H1 (cell line): ENCODE data around the gene TRAK1. TPM values are rescaled to one million over a fixed set of nuclear protein-coding genes. Genes with fewer than 3 reads are reported as not detected.

Experiments used
- CTCF ChIA-PET: fragments of 300-600 bp; sonication (Branson Sonifier 250); formaldehyde crosslinking; loops from one replicate; lab custom pipeline; 2021; ENCODE audit not compliant: partially characterized antibody; lab: Charles Lee
- POLR2A ChIA-PET: fragments of 300-600 bp; sonication (Branson Sonifier 250); formaldehyde crosslinking; loops from one replicate; lab custom pipeline; 2021; ENCODE audit warnings: inconsistent platforms; ENCODE audit not compliant: partially characterized antibody; lab: Charles Lee
- DNase-seq, 2 experiments: peaks; one replicate each; pipeline versions ENCODE4 v3.0.0 to v3.0.0-alpha.2; 2010 to 2022; ENCODE audit warnings: low spot score in 2 of 2, low read depth in 1 of 2, mixed read lengths in 1 of 2
- FAIRE-seq: peaks from 2 replicates; lab custom pipeline; 2011; peaks lifted over from hg19 to GRCh38; lab: Jason Lieb, UNC
- H2AFZ ChIP-seq: 2 replicates; pipeline ENCODE4 v1.8.1; 2012; ENCODE audit warnings: low read length, inconsistent platforms
- H2AK5ac ChIP-seq: 2 replicates; pipeline ENCODE4 v1.6.1; 2013; ENCODE audit warnings: low read depth, low read length
- H2BK120ac ChIP-seq: replicated peaks from 2 replicates; pipeline ENCODE3; 2013; ENCODE audit warnings: low read depth, low read length, inconsistent platforms
- H2BK12ac ChIP-seq: 2 replicates; pipeline ENCODE4 v1.6.1; 2013; ENCODE audit warnings: low read depth, low read length
- H2BK15ac ChIP-seq: 2 replicates; pipeline ENCODE4 v1.6.1; 2013; ENCODE audit warnings: low read length
- H2BK20ac ChIP-seq: 2 replicates; pipeline ENCODE4 v1.6.1; 2013; ENCODE audit warnings: low read length
- H2BK5ac ChIP-seq: 2 replicates; pipeline ENCODE4 v1.6.1; 2013; ENCODE audit warnings: low read depth, low read length
- H3K14ac ChIP-seq: 2 replicates; pipeline ENCODE4 v1.6.1; 2013; ENCODE audit warnings: inconsistent platforms; ENCODE audit not compliant: insufficient read length
- H3K18ac ChIP-seq: 2 replicates; pipeline ENCODE4 v1.6.1; 2013; ENCODE audit warnings: low read length; ENCODE audit errors: extremely low read depth
- H3K23ac ChIP-seq: 2 replicates; pipeline ENCODE4 v1.6.1; 2013; ENCODE audit warnings: inconsistent platforms; ENCODE audit not compliant: insufficient read length
- H3K23me2 ChIP-seq: 2 replicates; pipeline ENCODE4 v1.6.1; 2013; ENCODE audit warnings: low read depth, low read length
- H3K27ac ChIP-seq: 2 replicates; pipeline ENCODE4 v1.6.1; 2011; ENCODE audit warnings: low read depth, low read length, inconsistent platforms
- H3K27me3 ChIP-seq, 4 experiments: replicated peaks in 1 of 4; 1 replicate in 1 of 4; 2 replicates in 3 of 4; pipeline versions ENCODE4 v1.6.1 to v1.8.1; 2011 to 2013; ENCODE audit warnings: low read length in 3 of 4, mild to moderate bottlenecking in 3 of 4, inconsistent platforms in 2 of 4, mixed read lengths in 2 of 4, moderate library complexity in 1 of 4; ENCODE audit not compliant: control insufficient read depth in 3 of 4, insufficient read depth in 3 of 4; ENCODE audit errors: extremely low read depth in 1 of 4
- H3K36me3 ChIP-seq, 4 experiments: 2 replicates each; pipeline versions ENCODE4 v1.6.1 to v1.8.1; 2011 to 2013; ENCODE audit warnings: mild to moderate bottlenecking in 4 of 4, low read length in 3 of 4, moderate library complexity in 2 of 4, control low read depth in 1 of 4, inconsistent platforms in 1 of 4; ENCODE audit not compliant: insufficient read depth in 4 of 4, control insufficient read depth in 2 of 4
- H3K4ac ChIP-seq: replicated peaks from 2 replicates; pipeline ENCODE3; 2013; ENCODE audit warnings: low read length, low read depth, mixed read lengths, inconsistent platforms; ENCODE audit not compliant: insufficient read length
- H3K4me1 ChIP-seq, 4 experiments: replicated peaks in 1 of 4; 1 replicate in 1 of 4; 2 replicates in 3 of 4; pipeline versions ENCODE4 v1.6.1 to v1.8.1; 2011 to 2013; ENCODE audit warnings: low read length in 3 of 4, inconsistent platforms in 2 of 4, mixed read lengths in 1 of 4; ENCODE audit not compliant: insufficient read depth in 4 of 4, control insufficient read depth in 3 of 4
- H3K4me2 ChIP-seq, 2 experiments: 2 replicates each; pipeline versions ENCODE4 v1.6.1 to v1.8.1; 2011 to 2013; ENCODE audit warnings: low read depth in 2 of 2, low read length in 2 of 2, control low read depth in 1 of 2, inconsistent platforms in 1 of 2, mild to moderate bottlenecking in 1 of 2; ENCODE audit not compliant: insufficient read depth in 1 of 2
- H3K4me3 ChIP-seq, 4 experiments: fragments of 200-600, 300-600 bp in 1 of 4; sonication (generic), shearing (Covaris generic), sonication (Bioruptor Twin) in 1 of 4; 2 replicates each; pipeline versions ENCODE4 v1.5.1 to v1.8.1; 2011 to 2016; ENCODE audit warnings: low read length in 4 of 4, low read depth in 3 of 4, control low read depth in 2 of 4, inconsistent platforms in 2 of 4, mild to moderate bottlenecking in 2 of 4, mixed read lengths in 1 of 4, moderate library complexity in 1 of 4; ENCODE audit not compliant: insufficient read depth in 2 of 4; ENCODE audit errors: extremely low read depth in 1 of 4
- H3K56ac ChIP-seq: replicated peaks from 2 replicates; pipeline ENCODE3; 2013; ENCODE audit warnings: low read depth, mild to moderate bottlenecking, mixed read lengths, low read length, inconsistent platforms; ENCODE audit not compliant: insufficient read length
- H3K79me1 ChIP-seq: 2 replicates; pipeline ENCODE4 v1.6.1; 2013; ENCODE audit warnings: low read depth, low read length, control low read depth
- H3K79me2 ChIP-seq, 2 experiments: 2 replicates each; pipeline versions ENCODE4 v1.6.1 to v1.8.1; 2012 to 2013; ENCODE audit warnings: low read length in 2 of 2, mild to moderate bottlenecking in 2 of 2, inconsistent platforms in 1 of 2; ENCODE audit not compliant: insufficient read depth in 2 of 2, control insufficient read depth in 1 of 2
- H3K9ac ChIP-seq, 4 experiments: replicated peaks in 1 of 4; 1 replicate in 1 of 4; 2 replicates in 3 of 4; pipeline versions ENCODE4 v1.6.1 to v1.8.1; 2011 to 2013; ENCODE audit warnings: low read depth in 3 of 4, low read length in 3 of 4, control low read depth in 2 of 4, mild to moderate bottlenecking in 2 of 4, moderate library complexity in 2 of 4, inconsistent platforms in 1 of 4; ENCODE audit errors: extremely low read depth in 1 of 4
- H3K9me3 ChIP-seq, 2 experiments: 2 replicates each; pipeline versions ENCODE4 v1.6.1 to v1.8.1; 2012 to 2013; ENCODE audit warnings: mild to moderate bottlenecking in 2 of 2, moderate library complexity in 2 of 2, control low read depth in 1 of 2, inconsistent platforms in 1 of 2, low read depth in 1 of 2, low read length in 1 of 2, mixed read lengths in 1 of 2; ENCODE audit not compliant: insufficient read depth in 2 of 2
- H4K20me1 ChIP-seq, 2 experiments: replicated peaks in 1 of 2; 2 replicates each; pipeline versions ENCODE3 to v1.8.1; 2011 to 2013; ENCODE audit warnings: inconsistent platforms in 2 of 2, low read length in 2 of 2, mild to moderate bottlenecking in 1 of 2; ENCODE audit not compliant: insufficient read depth in 2 of 2, control insufficient read depth in 1 of 2
- H4K5ac ChIP-seq: 2 replicates; pipeline ENCODE4 v1.6.1; 2013; ENCODE audit warnings: low read length, low read depth, mixed read lengths, inconsistent platforms; ENCODE audit not compliant: insufficient read length
- H4K8ac ChIP-seq: 2 replicates; pipeline ENCODE4 v1.8.0; 2013; ENCODE audit warnings: mild to moderate bottlenecking, moderate library complexity, low read length, inconsistent platforms; ENCODE audit not compliant: insufficient read depth; ENCODE audit errors: extremely low read depth
- H4K91ac ChIP-seq: replicated peaks from 2 replicates; pipeline ENCODE3; 2013; ENCODE audit warnings: low read length, mixed read lengths, inconsistent platforms; ENCODE audit not compliant: insufficient read length
- KDM4A ChIP-seq: IDR thresholded peaks from one replicate; pipeline ENCODE4 v1.7.1; 2012; ENCODE audit warnings: low read depth, mild to moderate bottlenecking, moderate library complexity, low read length, inconsistent platforms; ENCODE audit not compliant: severe bottlenecking
- PHF8 ChIP-seq: fragments of 200-600 bp; sonication (generic); conservative IDR thresholded peaks from 2 replicates; pipeline ENCODE4 v1.7.1; 2012; ENCODE audit warnings: low read depth, mild to moderate bottlenecking, inconsistent platforms, low read length, moderate library complexity
- POLR2A ChIP-seq, 2 experiments: IDR thresholded peaks; 1 replicate in 1 of 2; 2 replicates in 1 of 2; pipeline ENCODE4 v1.6.1; 2011; ENCODE audit warnings: low read depth in 2 of 2, low read length in 2 of 2, mild to moderate bottlenecking in 2 of 2; ENCODE audit errors: control extremely low read depth in 1 of 2
- SIN3A ChIP-seq, 2 experiments: IDR thresholded peaks in 1 of 2; conservative IDR thresholded peaks in 1 of 2; 2 replicates each; pipeline ENCODE4 v1.6.1; 2011 to 2012; ENCODE audit warnings: low read length in 2 of 2, improper control_type of control experiment in 1 of 2, low read depth in 1 of 2, mild to moderate bottlenecking in 1 of 2
- WGBS, 2 experiments: shearing (Covaris generic) in 1 of 2; methylation state at CpG; one replicate each; pipeline versions ENCODE4 v1.1.6 to v1.1.7; 2013 to 2015; ENCODE audit warnings: low lambda C conversion rate in 2 of 2, mixed read lengths in 2 of 2, inconsistent platforms in 1 of 2, low coverage in 1 of 2, missing lambda C conversion rate in 1 of 2; ENCODE audit not compliant: insufficient replicate concordance in 2 of 2, insufficient coverage in 1 of 2, insufficient read length in 1 of 2; ENCODE audit errors: extremely low coverage in 1 of 2, missing lambda C conversion rate in 1 of 2; 5-methylcytosine and 5-hydroxymethylcytosine counted together
- polyA plus RNA-seq, 7 experiments: library from polyadenylated mRNA; depleted of rRNA in 3 of 7; stranded (reverse) in 5 of 7; unstranded in 2 of 7; fragments of >200 nt in 5 of 7; fragments of 200-250 nt in 2 of 7; gene quantifications; 1 replicate in 5 of 7; 2 replicates in 1 of 7; 4 replicates in 1 of 7; pipeline versions ENCODE4 v1.2.1 to v1.2.3, GENCODE V29; 2011 to 2013; ENCODE audit warnings: missing spikeins in 2 of 7, mixed read lengths in 2 of 7
- total RNA-seq: library from RNA; stranded (reverse); fragmentation: NEBNext Ultra II Directional; extraction: Animal tissue kit (Norgen Biotek cat#: 25700); gene quantifications from 2 replicates; pipeline ENCODE4 v1.2.1, GENCODE V29; 2021
- TF ChIP-seq, protein P1 (sequence below): IDR thresholded peaks from 2 replicates; pipeline ENCODE4 v1.6.1; 2011; ENCODE audit warnings: low read depth, mild to moderate bottlenecking, low read length; ENCODE audit not compliant: insufficient read depth

TRAK1 gene
- total and polyA plus RNA-seq, 2 of the 8 experiments (the other 6 are each of a cell fraction or from before 2014, with no cell fraction given): 21.3 to 32.7 TPM

DNA sequence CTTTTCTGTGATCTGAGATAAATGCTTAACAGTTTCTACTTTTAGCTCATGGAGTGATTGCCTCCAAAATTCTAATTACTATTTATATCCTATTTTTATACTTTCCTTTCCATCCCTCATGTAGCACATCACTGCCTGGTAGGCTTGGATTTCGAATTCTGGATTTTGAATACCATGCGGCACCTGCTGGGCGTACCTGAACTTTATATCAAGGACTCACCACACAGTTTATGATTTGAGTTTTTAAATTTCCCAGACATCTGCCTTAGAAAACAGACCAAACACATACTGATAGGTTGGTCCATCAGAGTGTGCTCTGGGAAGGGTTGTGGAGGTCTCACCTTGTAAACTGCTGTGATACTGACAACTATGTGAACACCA lies 6.4 kb downstream of the TRAK1 start:
- Histone ChIP-seq H3K14ac (no peak overlapping the region), H4K91ac (no peak overlapping the region), H2BK15ac (no peak overlapping the region), H4K20me1 (no peaks in the 10 kb centered on the region), H2BK12ac (no peak overlapping the region), H3K79me1 (no peaks in the 10 kb centered on the region; the same call in 1 of the 2 replicates), H3K56ac (no peak overlapping the region), H3K79me2 (no peaks in the 10 kb centered on the region), H2AFZ (no peak overlapping the region), H2AK5ac (no peak overlapping the region), H3K4me3 (no peak overlapping the region), H3K4ac (no peak overlapping the region), H3K23ac (no peak overlapping the region), H3K9me3 (no peaks in the 10 kb centered on the region), H2BK20ac (no peak overlapping the region), H2BK120ac (no peak overlapping the region), H3K27me3 (no peaks in the 10 kb centered on the region), H3K18ac (no peak overlapping the region), H3K23me2 (no peaks in the 10 kb centered on the region), H4K5ac (no peak overlapping the region), H3K4me1 (peaks cover 2 to 10% (median 3%) of the 10 kb centered on the region in 4 experiments; a peak in 4 of 7 replicates), H2BK5ac (no peak overlapping the region), H4K8ac (no peak overlapping the region), H3K4me2 (no peak overlapping the region), H3K27ac (no peak overlapping the region), H3K9ac (no peak overlapping the region), H3K36me3 (no peaks in the 10 kb centered on the region; a peak in 1 of 8 replicates)
- ChIA-PET CTCF (interaction anchor here (0.7 to 5.4 kb wide), 8 partner anchors 16 to 198 kb away, joined by 3 to 46 read pairs (median 4); no protein-coding TSS in a partner anchor), POLR2A (interaction anchor here (1.4 kb wide), 1 partner anchor 108 kb away, joined by 3 read pairs; no protein-coding TSS in a partner anchor)
- 81% methylated on average over 3 of the region's 3 CpGs; no CpG with 5 or more reads in 1 of the 2 experiments for WGBS, 2 experiments
- TF ChIP-seq, protein P1, sequence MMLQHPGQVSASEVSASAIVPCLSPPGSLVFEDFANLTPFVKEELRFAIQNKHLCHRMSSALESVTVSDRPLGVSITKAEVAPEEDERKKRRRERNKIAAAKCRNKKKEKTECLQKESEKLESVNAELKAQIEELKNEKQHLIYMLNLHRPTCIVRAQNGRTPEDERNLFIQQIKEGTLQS: no peak
- no peak for TF ChIP-seq SIN3A (conservative IDR thresholded peaks at IDR 0.05 in 1 of 2, IDR thresholded peaks at IDR 0.05 in 1 of 2; ENCODE audit: low read depth in 1 of 2, low read length in 2 of 2)
- no peak for TF ChIP-seq PHF8
- TF ChIP-seq KDM4A: no peak
- no peak for TF ChIP-seq POLR2A (IDR thresholded peaks at IDR 0.05; ENCODE audit: control extremely low read depth in 1 of 2, low read depth in 2 of 2, low read length in 2 of 2)
- DNase-seq (no peak), FAIRE-seq (no peak)
